GM19351 (cell line): Measurements from ENCODE around the gene MTERF1.
"Not testable (repeated sequence)": the region's sequence is repeated elsewhere in the genome, so short reads cannot be mapped to it uniquely, and the experiment has no call there.

Experiments used
- ATAC-seq: cut with Tn5 transposase; IDR thresholded peaks from one replicate; pipeline ENCODE4 v1.9.1; 2021; ENCODE audit warnings: mild to moderate bottlenecking, moderate library complexity; ENCODE audit not compliant: unreplicated experiment

The MTERF1 gene

DNA sequence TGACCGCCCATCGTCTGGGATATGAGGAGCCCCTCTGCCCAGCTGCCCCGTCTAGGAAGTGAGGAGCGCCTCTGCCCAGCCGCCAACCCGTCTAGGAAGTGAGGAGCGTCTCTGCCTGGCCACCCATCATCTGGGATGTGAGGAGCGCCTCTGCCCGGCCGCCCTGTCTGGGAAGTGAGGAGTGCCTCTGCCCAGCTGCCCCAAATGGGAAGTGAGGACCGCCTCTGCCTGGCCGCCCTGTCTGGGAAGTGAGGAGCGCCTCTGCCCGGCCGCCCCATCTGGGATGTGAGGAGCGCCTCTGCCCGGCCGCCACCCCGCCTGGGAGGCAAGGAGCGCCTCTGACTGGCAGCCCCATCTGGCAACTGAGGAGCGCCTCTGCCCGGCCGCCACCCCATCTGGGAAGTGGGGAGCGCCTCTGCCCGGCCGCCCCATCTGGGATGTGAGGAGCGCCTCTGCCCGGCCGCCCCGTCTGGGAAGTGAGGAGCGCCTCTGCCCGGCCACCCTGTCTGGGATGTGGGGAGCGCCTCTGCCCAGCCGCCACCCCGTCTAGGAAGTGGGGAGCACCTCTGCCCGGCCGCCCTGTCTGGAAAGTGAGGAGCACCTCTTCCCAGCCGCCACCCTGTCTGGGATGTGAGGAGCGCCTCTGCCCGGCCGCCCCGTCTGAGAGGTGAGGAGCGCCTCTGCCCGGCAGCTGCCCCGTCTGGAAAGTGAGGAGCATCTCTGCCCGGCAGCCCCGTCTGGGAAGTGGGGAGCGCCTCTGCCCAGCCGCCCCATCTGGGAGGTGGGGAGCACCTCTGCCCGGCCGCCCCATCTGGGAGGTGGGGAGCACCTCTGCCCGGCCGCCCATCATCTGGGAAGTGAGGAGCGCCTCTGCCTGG is 7.1 kb upstream of the MTERF1 start:
- not testable (repeated sequence) for ATAC-seq

DNA sequence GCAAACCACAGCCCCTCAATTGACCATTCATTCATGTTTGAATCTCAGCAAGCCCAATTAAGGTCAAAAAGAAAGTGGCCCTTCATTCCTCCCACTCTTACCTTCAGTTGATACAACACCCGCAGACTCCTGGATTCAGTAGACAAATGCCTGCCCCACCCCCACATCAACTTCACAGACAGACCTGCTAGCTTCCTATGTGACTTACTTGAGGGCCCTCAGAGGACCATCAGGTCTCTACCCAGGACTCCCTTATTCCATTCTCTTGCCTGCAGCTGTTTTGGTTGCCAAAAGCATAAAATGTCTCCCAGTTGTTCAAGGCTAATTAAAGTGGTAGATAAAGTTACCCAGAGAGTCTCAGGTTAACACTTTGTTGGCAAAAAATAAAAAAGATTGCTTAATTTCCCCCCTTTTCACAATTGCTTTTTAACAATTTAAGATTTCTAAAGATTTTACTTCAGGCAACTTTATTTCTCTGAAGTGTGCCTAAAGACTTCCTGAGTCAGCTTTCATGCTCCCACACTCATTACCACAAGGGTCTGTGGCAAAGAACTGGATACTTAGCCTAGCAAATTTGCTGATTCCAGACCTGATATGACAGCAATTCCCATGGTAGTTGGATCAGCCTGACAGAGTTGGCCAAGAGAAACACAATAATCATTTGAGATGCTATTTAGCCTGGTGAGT is 3.3 kb upstream of the MTERF1 start:
- no peak for ATAC-seq

DNA sequence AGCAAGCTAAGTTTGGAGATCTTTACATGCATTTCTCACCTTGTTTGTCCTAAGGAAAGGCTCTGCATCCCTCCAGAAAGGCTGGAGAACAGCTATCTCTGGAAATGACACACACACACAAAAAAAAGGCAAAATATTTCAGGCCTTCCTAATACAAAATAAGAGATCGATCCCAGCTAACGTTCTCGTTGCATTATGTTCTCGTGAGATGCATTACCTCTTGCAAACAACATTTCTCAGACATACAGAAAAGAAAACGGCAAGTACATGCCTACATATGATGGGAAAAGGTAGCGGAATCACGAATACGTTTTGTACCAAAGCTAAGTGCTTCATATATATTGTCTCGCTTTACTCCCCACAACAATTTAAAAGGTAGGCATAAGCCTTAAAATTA is 488 bp downstream of the MTERF1 start:
- peak; percentile 5 for ATAC-seq

DNA sequence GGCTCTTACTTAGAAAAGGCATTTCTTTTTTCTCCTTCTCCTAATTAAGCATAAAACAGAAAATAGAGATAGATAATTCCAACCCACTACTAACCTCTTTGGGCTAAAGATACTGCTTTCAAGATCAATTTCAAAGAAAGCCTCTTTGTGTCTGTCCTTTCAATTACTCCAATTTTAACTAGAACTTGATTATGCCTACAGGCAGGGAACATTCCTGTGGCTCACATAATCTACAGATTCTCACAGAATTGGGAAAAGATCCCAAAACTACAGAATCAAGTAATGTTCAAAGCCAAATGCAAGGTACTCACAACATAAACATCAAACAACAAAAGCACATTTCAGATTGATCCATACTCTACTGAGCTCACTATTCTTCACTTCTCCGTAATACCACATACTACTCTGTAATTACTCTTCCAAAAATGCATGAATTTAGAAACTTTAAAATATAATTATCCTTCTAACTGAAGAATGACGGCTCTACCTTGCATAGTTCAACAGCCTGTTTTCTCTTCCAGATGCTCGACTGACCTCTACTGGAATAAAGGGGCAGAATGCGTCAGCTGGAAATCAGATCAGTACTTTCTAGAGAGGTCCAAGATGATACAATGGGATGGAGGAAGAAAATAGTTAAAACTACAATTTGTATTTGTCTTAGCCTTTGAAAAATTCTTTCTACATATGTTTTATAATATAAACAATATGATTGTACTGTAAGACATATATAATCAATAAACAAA is 3.9 kb downstream of the MTERF1 start:
- no peak for ATAC-seq

GRCh38 chr7:91875851-91876250 is 4.7 kb downstream of the MTERF1 start:
- ATAC-seq, result no peak

GRCh38 chr7:91872928-91873327 is 7.6 kb downstream of the MTERF1 start:
- ATAC-seq, result no peak

DNA sequence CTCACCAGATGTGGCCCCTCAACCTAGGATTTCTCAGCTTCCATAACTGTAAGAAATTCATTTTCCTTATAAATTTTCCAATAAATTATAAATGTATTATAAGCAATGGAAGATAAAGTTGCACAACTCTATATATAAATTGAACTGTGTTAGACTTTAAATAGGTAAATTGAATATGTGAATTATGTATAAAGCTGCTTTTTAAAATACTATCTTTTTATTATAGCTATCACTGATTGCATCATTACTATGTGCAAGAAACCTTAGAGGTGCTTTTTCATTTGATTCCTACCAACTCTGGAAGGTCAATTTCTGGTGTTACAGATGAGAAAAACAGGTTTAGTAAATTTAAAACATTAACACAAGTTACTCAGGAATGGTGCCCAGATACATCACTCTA is 8.4 kb downstream of the MTERF1 start:
- ATAC-seq, result no peak

DNA sequence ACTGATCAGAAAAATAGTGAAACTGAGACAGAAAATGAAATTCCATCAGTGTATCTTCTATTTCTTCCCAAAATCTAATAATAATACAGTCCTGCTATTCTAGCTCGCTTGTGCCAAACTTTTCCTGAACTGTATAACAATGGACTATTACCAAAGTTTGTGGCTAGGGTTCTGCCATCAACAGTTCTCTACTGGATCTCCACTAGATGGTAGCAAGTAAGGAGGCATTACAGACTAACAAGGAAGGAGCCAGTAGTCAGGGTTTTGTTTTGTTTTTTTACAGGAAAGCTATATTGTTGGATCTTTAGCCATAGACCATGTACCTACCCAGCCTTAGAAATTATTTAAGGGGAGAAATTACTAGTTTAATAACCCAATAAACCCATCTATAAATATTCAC is 10.8 kb downstream of the MTERF1 start:
- ATAC-seq, result no peak

DNA sequence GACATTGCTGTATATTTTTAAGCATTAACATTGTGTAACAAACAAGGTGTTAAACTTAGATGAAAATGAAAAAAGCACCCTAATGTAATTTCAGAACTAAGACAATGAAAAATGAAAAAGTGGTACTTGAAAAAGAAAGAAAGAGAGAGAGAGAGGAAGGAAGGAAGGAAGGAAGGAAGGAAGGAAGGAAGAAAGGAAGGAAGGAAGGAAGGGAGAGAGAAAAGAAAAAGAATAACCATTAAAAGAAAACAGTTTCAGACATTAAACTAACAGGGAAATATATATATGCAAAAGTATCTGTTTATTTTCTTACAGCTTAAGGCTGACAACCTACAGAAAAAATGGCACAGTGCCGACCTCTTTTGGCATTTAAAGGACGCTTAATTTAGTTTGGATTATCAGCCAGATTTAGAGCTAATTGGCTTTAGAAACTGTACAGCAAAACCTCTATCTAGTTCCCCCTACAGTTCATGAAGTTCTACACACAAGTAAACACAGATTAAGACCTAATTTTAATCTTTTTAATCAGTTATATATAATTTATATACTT is 13.8 kb downstream of the MTERF1 start:
- ATAC-seq, result no peak

DNA sequence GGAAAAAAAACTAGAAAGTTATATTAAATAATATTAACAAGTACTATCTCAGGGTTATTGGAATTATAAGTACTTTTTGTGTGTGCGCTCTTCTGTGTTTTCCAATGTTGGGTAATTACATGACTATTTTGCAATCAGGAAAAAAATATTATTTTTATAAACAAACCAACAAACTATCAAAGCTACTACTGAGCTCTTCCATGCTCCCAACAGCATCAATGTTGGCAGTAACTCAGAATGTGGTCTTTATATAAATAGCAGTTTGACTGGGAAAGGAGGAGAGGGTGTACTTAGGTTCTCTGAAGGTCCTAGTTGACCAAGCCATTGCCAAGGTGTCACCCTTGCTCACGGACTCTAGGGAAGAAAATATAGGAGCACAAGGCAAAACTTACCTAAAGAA is 15.0 kb downstream of the MTERF1 start:
- ATAC-seq, result no peak

DNA sequence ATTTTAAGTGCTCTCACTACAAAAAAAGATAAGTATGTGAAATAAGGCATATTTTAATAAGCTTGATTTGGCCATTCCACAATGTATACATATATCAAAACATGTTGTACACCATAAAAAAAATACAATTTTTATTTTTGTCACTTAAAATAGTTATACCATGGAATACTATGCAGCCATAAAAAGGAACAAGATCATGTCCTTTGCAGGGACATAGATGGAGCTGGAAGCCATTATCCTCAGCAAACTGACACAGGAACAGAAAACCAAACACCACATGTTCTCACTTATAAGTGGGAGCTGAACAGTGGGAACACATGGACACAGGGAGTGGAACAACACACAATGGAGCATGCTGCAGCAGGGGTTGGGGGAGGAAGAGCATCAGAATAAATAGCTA is 15.9 kb downstream of the MTERF1 start:
- not testable (repeated sequence) for ATAC-seq

GRCh38 chr7:91864070-91864469 is 16.4 kb downstream of the MTERF1 start:
- ATAC-seq, result no peak

- ATAC-seq, result peak; percentile 83
These were observed 28.2 kb downstream of the MTERF1 start for GRCh38 chr7:91852263-91852741.

DNA sequence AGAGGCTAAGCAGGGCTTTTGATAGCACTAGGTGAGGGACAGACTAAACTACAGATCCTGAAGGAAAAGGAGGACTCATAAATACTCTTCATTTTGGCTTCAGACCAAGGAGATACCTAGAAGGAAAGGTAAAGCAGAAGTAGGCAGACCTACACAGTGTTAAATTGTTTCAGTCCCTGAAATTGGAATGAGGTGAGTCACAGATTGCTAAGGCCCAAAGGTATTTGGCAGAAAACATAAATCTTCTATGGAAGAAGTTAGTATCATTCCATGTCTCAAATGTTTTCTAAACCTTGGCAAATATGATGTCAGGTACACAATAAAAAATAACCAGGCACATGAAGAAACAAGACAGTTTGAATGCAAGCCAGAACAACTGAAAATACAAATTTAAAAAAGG is 30.0 kb downstream of the MTERF1 start:
- no peak for ATAC-seq

DNA sequence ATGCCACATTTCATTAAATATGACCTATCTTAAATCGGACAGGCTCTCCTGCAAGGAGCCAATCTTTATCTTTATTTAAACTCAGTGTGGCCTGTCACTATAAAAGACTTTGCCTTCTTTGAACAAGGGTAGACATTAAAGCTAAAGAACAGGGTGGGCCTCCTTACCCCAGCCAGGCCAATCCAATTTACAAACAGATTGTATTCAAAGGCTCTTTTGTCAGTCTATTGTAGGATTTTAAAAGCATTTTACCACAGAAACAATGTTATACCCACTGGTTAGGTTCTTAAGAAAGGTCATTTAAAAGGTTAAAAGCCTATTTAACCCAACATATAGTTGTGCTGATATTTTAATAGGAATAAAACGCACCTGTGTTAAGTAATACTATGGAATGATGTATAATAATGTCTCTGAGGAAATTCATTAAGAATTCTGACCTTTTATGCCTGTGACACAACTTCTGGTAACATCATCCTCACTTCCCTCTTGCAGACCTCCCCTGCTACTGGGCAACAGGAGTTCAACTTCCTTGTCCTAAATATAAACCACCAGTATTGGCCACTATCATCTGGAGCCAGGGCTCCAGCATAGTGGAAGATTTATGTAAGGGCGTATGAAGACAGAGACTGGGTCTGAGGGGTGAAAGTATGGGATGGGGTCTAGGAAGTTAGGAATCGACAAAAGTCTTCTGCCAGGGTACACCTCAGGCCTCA is 32.5 kb downstream of the MTERF1 start:
- no peak for ATAC-seq

DNA sequence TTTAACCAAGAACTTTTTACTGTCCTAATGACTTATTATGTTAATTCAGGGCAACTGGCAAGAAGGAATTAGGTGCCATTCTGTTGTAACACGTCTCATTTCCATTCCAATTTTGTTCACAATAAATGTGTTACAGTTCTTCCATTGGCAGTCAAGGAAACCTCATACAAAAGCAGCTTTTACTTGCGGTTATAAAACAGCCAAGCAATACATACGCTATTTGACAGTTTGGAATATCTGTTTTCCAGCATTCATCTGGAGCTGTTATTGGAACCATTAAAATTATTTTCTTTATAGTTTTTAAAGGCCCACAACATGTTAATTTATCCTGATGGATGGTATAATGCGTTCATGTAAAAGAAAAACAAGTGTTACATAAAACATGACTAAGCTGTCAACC is 33.3 kb downstream of the MTERF1 start:
- ATAC-seq, result no peak

- no peak for ATAC-seq
These were observed 34.1 kb downstream of the MTERF1 start for GRCh38 chr7:91846436-91846835.

DNA sequence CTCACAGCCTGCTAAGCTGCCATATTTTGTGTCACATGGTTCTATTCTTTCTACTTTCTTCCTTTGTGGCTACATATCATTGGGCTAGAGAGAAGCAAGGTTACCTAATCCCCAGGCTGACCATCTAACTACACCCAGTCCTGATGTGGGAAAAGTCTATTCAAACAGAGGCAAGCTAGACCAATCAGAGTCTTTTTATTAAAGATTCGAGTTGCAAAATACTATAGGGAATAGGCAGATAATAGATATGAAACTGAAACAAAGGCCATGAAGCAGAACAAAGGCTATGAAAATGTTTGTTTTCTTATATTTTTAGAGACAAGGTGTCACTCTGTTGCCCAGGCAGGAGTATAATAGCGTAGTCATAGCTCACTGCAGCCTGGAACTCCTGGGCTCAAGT is 36.7 kb downstream of the MTERF1 start:
- ATAC-seq, result peak; percentile 88

DNA sequence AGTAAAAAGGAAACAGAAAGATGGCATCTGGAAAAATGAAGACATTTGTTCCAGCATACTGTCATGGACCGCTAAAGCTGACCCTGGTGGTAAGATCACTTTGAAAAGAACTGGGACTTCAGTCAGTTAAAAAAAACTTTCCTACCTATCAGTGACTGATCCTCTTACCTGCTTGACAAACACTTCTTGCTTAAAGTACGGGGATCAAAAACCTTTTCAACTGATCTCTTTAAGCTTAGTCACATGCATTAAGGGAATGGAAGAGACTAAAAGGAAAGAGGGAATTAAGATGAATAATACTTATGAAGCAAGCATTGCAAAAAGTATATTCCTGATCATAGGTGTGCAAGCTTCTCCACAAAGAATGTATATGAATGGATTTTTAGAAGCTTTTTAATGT is 42.1 kb downstream of the MTERF1 start:
- ATAC-seq, result no peak

GRCh38 chr7:91837397-91838070 is 43.0 kb downstream of the MTERF1 start:
- no peak for ATAC-seq
